C4-2B (cell line): ENCODE results near the gene FGGY.

Experiments
- CTCF ChIP-seq: fragments of 450-650 bp; conservative IDR thresholded peaks from 2 replicates; pipeline ENCODE4 v1.5.1; 2017; ENCODE audit warnings: mild to moderate bottlenecking
- ZFX ChIP-seq: fragments of 450-650 bp; IDR thresholded peaks from 2 replicates; pipeline ENCODE4 v1.6.1; 2017

GRCh38 chr1:59477867-59478266, 181.0 kb downstream of the FGGY start:
- TF ChIP-seq CTCF (no peak), ZFX (no peak)
